GM18870 (cell line): Measurements from ENCODE around the gene DUSP8.
A peak's percentile ranks its signal among the peaks of the same experiment; 100 is the strongest.

Experiments used
- ATAC-seq: cut with Tn5 transposase; IDR thresholded peaks from one replicate; pipeline ENCODE4 v1.9.1; 2021; ENCODE audit warnings: moderate library complexity; ENCODE audit not compliant: unreplicated experiment

The DUSP8 gene

DNA sequence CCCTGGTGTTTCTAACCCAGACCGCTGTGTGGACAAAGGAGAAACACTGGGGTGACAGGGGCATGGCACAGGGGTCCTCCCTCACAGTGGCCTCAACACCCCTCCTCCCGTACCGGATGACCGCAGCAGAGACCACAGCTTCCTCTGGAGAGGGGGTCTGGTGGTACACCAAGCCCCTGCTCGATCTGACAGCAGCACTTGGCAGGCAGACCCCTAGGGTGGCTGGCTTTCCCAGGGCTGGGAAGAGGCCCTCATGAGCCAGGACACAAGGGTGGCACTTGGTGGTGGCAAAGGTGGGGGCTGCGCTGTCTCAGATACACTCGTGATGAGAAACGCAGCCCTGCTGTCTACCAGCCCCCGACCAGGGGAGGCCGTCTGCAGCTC, 38.7 kb downstream of the DUSP8 start:
- no peak for ATAC-seq

DNA sequence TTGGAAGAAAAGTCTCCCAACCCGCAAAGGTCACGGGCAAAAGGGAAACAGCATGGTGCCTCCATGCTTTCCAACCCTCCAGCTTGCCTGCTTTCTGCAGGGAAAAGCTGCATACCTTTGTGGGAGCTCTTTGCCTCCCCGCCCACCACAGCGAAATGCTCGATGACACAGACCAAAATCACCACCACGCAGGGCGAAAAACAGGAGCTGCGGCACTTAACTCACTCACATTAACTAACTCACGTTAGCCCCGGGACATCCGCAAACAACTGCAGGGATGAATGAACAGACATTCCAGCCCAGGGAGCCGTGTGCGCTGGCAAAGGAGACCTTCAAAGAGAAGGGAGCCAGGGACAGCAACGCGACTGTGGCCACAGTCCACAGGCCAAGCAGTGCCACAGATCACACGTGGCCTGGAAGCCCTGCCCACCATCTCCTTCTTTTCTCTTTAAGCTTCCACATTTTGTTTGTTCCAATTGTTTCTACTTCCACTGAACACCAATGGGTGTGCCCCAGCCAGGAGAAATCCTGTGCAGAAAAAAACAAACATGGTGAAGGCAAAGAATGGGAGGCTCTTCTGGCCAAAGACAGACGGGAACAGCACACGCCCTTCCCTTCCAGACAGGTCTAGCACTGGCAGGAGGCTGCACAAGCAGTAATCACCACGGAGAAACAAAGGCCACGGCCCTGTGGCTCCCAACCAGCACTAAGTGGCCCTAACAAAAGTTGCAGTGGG, 39.3 kb downstream of the DUSP8 start:
- no peak for ATAC-seq

DNA sequence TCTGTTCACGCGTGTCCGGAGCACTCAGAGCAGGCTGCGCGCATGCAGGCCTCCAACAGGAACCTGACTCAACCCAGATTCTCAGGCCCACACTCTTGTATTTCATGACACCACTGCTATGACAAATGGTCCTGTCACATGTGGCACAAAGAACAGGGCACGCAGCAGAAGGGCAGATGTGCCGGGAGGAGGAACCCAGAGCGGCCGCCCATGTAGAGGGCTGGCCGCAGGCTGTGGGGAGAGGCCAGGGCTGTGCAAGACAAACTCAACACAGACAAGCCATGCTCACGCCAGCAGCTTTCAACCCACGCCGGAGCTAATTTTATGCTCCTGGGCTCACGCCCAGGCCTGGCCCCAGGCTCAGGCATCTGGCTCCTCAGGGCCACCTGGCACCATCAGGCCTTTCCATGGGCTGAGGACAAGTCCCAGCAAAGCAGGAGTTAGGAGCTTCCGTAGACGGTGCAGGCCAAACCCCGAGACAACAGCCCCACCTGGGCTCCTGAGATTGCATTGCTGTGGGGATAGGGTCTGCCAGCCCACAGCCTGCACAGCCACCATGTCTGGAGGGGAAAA, 40.0 kb downstream of the DUSP8 start:
- ATAC-seq, result no peak

DNA sequence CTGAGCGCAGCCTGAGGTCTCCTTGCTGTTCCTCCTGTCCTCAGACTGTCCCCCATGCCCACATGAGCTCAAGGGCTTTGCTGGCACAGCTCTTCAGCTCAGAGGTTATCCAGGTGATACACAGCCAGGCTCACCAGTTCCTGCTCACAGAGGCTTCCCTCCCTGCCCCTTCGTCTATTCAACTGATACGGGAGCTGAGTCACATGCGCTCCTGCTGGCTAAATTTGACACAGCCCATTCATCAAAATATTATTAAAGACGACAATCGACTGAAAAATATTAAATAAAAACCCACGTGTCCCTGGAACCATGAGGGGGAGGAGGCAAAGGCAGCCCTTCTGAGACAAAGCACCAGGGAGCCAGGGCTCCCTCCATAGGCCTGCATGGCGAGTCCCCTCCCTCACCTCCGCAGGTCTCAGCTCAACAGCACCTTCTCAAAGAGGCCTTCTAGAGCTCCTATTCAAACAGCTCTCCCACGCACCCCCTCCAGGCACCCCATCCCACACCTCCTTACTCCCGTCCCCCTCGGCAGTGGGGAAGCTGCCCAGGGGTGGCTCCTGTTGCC, 40.5 kb downstream of the DUSP8 start:
- ATAC-seq, result no peak

DNA sequence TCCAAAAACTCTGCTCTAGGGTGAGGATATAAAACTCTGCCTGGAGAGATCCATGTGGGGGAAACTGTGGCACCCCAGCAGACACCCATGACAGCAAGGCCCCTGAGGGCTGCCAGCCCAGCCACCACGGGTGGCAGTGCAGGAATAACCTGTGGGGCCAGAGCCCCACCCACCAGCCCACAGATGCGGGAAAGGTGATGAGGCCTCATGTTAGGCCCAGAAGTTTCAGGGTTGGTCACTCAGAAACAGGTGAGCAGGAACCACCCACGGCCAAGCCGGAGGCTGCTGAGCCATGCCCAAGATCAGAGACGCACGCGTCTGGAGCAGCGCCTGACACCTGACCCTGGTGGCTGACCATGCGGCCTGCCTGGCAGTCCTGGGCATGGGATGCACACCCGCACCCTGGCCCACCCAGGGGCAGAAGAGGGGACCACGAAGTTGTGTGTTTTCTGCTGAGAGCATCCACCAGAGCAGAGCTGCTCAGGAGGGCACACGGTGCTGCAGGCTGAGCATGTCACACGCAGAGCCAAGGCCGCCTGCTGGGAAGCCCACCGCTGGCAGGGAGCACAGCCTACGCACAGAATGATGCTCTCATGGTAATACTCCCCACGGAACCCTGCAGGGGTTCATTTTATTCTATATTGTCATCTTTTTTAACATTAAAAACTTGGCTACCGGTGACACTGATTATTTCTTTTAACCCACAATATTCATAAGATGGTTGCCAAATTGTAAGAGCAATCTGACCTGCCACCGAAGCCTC, 41.2 kb downstream of the DUSP8 start:
- ATAC-seq, result no peak

DNA sequence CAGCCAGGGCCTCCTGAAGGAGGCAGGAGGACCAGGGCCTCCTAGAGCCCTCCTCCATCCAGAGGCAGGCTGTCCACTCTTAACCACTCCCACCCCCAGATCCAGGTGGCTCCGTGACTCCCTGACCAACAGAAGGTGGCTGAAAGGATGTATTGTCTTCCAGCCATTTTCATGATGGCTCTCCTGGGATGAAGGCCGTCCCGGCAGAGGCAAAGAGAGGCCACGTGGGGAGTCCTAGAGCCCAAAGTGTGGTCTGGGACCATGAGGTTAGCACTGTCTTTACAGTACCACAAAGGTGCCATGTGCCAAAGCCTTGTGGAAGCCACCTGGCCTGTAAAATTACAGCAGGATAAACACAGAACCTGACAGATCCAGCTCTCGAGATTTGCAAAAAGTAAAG, 42.3 kb downstream of the DUSP8 start:
- ATAC-seq, result no peak

DNA sequence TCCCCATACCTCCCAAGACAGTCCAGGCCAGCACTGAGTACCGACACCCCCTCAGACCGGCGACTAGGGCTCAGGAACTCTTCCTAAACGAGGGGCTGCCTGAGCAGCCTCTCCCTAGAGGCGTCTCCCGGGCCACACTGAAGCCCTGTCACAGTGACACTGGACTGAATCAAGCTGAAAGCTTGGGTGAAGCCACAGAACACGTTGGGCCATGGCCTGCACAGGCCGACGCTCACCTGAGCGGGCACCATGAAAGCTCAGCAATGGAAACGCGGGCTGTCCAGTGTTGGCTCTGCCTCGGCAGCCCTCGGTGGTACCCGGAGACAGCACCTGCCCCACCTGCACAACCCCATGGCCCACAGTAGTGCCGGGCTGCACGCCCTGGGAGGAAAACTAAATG, 42.8 kb downstream of the DUSP8 start:
- ATAC-seq, result no peak

DNA sequence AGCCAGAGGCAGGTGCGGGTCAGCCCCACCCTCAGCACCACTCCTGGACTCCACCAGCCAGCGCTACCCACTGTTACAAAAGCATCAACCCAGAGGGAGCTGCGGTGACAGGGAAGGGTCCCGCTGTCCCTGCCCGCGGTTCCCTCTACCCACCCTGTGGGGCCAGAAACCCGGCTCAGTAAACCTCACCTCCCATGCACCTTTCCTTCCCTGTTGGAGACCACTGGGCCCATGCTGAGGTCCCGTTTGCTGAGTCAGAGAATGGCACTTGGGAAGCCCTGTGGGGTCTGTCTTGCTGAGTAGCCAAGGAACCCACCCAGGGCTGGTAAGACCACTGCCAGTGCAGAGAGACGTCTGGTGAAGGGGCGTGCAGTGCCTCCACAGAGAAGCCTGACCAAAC, 43.4 kb downstream of the DUSP8 start:
- no peak for ATAC-seq

DNA sequence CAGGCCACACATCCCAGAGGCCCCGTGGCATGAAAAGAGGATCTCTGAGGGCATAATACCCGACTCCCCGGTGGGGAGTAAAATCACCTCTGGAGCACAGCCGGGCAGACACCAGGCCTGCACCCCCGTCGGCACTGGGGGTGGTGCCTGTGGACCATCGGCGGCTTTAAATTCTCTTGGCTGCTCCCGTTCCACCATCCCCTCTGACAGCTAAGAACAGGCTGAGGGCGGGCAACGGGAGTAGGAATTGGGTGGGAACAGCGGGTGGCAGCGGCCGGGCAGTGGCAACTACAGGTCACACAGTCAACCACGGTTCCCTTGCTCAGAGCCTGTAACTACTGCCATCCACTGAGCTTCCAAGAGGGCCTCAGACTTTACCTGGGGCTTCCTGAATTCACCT, 45.3 kb downstream of the DUSP8 start:
- no peak for ATAC-seq

DNA sequence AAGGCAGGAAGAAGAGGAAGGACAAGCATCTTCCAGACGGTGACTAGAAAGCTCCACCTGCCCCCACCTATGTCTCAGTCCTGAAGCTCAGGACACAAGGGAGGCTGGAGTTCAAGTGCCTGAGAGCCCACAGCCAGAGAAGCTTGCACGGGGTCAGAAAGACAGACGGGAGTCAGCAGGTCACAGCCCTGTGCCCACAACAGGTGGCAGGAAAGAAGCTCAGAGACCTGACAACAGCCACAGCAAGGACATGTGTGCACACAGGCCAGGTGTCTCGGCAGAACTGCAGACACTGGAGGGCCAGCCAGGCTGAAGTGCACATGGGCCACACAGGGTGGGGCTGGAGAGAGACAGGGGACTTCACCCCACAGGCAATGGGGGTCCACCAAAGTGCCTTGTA, 48.3 kb downstream of the DUSP8 start:
- no peak for ATAC-seq

DNA sequence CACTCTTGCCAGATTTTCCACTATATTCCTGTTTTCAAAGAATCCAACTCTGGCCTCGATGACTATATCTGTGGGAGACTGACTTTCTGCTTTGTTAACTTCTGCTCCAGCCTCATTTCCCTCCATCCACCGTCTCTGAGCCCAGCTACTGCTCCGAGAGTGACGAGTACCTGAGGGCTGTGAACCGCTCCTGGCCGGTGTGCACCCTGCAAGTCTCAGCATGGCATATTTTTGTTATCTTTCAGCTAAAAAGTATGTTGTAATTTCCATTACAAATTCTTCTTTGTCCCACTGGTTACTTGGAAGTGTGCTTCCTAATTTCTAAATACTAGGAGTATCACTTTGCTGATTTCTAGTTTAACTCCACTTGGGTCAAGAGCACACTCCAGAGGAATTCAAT, 49.0 kb downstream of the DUSP8 start:
- ATAC-seq, result no peak

DNA sequence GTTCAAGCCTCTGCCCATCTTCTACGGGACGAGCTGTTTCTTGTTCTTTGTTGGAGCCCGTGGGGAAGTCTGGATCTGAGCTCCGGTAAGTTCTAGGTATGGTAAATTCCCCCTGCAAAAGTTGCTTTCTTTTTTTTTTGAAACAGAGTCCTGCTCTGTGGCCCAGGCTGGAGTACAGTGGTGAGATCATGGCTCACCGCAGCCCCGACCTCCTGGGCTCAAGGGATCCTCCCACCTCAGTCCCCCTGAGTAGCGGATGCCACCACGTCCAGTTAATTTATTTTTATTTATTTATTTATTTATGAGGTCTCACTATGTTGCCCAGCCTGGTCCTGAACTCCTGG, 50.0 kb downstream of the DUSP8 start:
- ATAC-seq, result peak; percentile 42

DNA sequence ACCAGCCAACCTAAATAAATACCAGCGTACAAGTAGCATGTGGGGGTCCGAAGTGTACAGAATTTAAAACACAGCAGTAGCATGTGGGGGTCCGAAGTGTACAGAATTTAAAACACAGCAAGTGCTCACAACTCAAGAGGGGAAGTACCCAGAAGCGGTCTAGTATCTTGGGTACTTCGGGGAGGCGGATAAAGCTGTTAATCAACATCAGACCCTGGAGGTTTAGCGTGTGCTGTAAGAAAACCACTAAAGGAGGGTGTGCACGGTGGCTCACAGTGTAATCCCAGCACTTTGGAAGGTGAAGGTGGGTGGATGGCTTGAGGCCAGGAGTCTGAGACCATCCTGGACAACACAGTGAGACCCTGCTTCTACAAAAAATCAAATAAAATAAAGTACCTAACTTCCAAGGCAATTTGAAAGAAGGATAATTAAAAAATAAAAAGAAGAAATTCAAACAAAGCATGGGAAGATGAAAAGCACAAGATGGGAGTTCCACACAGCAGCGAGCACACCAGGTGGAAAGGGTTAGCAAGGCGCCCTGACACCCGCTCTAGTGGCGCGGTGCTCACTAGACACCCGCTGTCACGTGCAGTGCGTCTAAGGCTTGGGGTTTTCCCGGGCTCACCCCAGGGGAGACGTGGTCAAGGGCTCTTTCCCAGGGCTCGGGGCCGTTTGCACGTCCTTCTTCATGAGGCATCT, 50.5 kb downstream of the DUSP8 start:
- peak; percentile 64 for ATAC-seq

DNA sequence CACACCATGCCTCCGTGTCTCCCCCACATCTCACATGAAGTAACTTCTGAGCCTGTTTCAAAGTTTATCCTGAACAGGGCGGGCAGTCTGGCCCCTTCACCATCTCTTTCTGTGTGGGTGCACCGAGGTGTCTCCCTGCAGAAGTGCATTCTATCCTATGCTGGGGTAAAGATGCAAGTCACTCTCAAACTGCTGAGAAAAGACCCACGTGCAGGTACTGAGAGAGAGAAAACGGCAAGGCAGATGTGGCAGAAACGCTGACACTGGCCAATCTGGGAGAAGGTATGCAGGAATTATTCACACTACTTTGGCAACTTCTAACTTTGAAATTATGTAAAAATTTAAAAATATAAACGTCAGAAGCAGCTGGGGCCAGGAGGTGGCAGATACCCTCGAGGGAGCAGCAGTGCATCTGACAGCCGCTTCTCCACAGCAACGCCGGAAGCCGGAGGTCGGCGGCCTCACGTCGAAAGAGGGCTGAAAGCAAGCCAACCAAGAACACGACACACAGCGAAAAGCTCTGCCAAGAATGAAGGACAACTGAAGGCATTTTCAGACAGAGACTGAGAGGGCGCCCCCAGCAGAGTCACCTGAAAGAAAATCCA, 51.3 kb downstream of the DUSP8 start:
- no peak for ATAC-seq

DNA sequence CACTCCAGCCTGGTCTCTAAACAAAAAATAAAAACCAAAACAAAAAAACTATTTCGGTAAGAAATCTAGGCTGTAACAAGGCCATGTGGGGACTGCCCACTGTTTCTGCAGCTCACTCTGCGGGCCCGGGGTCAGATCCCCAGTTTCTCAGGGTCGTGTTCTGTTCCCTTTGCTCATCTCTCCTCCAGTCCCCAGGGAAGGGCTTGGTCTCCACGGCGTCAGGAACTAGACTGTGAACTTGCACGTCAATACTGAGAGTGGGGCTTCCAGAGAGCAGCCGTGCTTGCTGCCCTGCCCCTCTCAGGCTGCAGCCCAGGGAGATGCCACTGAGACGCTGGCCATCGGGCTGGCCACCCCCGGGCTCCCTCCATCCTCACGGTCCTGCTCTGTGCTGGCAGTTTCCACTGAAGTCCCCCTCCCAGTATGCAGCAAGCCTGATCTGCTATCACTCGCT, 51.8 kb downstream of the DUSP8 start:
- no peak for ATAC-seq

DNA sequence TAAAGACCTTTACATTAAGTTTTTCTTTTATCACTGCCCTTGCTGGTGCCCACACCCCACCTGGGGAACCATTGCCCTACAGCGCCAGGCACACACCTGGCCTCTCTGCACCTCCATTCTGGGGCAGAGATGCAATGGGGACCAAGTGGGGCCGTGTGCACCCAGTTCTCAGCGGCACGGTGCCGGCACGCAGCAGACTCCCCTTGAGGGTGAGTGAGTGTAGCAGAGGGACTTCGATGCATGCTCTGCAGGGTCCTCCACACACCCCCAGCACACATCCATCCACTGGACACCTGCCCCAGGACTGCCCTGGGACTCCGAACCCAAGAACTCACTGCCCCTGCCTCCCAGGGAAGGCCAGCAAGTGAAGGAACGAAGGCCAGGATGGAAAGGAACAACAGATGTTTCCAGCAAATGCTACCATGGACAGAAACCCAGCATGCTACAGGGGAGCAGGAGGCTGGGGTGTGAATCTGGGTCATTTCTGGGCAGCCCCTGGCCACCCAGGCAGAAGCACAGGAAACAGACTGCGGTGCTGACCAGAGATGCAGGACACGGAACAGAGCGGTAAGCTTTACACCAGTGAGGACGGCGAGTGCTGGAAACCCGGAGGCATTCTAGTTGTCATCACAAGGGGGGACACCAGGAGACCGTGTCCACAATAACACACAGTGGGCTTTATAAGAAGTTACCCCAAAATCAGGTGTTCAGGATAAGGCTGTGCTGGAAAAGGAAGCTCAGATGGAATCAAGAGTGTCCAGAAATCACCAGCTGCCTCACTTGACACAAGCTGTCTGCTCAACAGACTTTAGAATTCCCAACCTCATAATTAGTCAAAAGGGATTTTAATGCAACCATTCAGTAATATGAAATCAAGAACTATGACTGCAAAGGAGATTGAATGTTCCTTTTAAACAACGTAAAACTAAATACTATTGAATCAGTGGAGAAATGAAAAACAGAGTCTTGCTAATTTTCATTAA, 52.8 kb downstream of the DUSP8 start:
- no peak for ATAC-seq

DNA sequence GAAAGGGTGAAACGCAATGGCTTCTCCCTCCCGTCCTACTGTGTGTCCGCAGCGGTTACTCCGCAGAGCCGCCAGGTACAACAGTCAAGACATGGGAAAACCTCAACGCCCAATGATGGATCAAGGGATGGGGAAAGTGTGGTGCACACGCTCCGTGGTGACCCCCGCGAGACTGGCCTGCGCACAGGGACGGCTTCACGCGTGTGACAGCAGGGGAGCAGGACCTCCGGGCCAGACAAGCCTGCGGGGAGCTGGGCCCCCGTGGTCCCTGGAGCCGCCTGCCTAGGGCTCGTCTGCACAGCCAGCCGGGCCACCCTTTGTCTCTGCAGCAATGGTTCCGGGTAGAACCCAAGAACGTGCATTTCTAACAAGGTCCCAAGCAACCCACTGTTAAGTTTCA, 53.8 kb downstream of the DUSP8 start:
- no peak for ATAC-seq

DNA sequence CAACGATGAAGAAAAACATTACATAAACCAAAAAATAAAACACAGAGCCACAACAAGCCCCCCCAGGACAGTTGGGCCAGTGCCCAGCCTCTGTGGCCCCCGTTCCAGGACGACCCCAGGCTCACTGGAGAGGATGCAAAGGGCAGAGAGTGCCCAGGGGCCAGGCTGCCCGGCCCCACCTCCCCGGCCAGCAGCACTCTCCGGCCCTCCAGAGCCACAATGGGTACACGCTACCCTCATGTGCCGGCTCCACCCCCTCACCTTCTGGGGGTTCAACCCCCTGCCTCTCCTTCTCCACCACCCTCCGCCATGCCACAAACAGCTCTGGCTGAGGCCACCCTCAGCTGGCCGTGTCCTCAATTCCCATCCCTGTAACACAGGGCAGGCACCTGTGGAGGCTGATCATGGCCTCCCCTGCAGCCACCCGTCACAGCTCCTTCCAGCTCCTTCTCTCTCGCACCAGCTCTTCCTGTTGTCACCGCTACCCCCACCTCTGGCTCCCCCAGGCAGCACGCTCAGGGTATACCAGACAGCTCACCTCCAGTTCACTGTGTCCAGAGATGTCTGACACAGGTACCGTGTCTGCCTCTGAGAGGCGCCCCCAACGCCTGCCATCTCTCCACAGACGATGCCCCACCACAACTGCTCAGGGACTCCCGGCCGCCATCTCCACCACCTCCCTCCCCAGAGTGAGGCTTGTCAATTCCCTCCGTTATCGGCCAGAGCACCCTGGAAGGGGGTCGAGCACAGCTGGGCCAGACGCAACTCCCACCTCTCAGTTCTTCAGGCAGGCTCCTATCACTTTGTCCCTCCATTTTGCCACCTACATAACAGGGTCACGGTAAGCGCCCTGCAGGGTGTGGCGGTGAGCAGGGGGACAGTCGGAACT, 54.7 kb downstream of the DUSP8 start:
- ATAC-seq, result no peak
